HL-60 (cell line): ENCODE results near the gene ADAMTS17.

ENCODE experiments used
- CTCF ChIP-seq: IDR thresholded peaks from one replicate; pipeline ENCODE4 v1.5.1; 2011; ENCODE audit warnings: low read length, control low read depth, inconsistent platforms; ENCODE audit not compliant: insufficient read depth
- GABPA ChIP-seq: IDR thresholded peaks from 2 replicates; pipeline ENCODE4 v1.6.1; 2012; ENCODE audit warnings: low read depth
- POLR2AphosphoS5 ChIP-seq: IDR thresholded peaks from 2 replicates; pipeline ENCODE4 v1.6.1; 2012; ENCODE audit warnings: low read depth
- REST ChIP-seq: IDR thresholded peaks from 2 replicates; pipeline ENCODE4 v1.6.1; 2012; ENCODE audit warnings: low read depth; ENCODE audit not compliant: insufficient replicate concordance

- TF ChIP-seq CTCF (no peak), REST (no peak), POLR2AphosphoS5 (no peak), GABPA (no peak)
Measured at GRCh38 chr15:100279849-100280248, 61.9 kb downstream of the ADAMTS17 start.
